WI38 (cell line): ENCODE data around the gene GLIS2.

Experiments used
- H3K4me3 ChIP-seq: 2 replicates; pipeline ENCODE4 v1.5.1; 2011; ENCODE audit warnings: low read depth, mild to moderate bottlenecking, control low read depth, low read length
- CTCF ChIP-seq: IDR thresholded peaks from 2 replicates; pipeline ENCODE4 v1.5.1; 2012; ENCODE audit warnings: low read depth, mild to moderate bottlenecking, control low read depth, low read length

Gene GLIS2

GRCh38 chr16:4297480-4297879 lies 18.4 kb upstream of the GLIS2 start:
- TF ChIP-seq CTCF: no peak

GRCh38 chr16:4298761-4299522 lies 16.9 kb upstream of the GLIS2 start:
- no peak for TF ChIP-seq CTCF
- peak overlapping the region; percentile 36 for H3K4me3 ChIP-seq

More at GRCh38 chr16:4297480-4297879, 18.4 kb upstream of the GLIS2 start:
- H3K4me3 ChIP-seq: no peak overlapping the region

- TF ChIP-seq CTCF: no peak
These were observed 14.7 kb upstream of the GLIS2 start for GRCh38 chr16:4301177-4301576.

GRCh38 chr16:4301968-4302367 lies 13.9 kb upstream of the GLIS2 start:
- no peak for TF ChIP-seq CTCF
- no peak overlapping the region for H3K4me3 ChIP-seq

More at GRCh38 chr16:4301177-4301576, 14.7 kb upstream of the GLIS2 start:
- H3K4me3 ChIP-seq: no peak overlapping the region

- TF ChIP-seq CTCF: no peak
- H3K4me3 ChIP-seq: no peak overlapping the region
These were observed 11.9 kb upstream of the GLIS2 start for GRCh38 chr16:4303973-4304372.

- peak overlapping the region; percentile 84 for H3K4me3 ChIP-seq
- no peak for TF ChIP-seq CTCF
These were observed 9.2 kb upstream of the GLIS2 start for GRCh38 chr16:4306470-4307214.

GRCh38 chr16:4307215-4308037 lies 8.4 kb upstream of the GLIS2 start:
- TF ChIP-seq CTCF: no peak
- H3K4me3 ChIP-seq: peak overlapping the region; percentile 84
